Upper lobe of right lung (tissue), 1 donor: ENCODE measurements around the gene HLA-DPB1. TPM values are rescaled to one million over a fixed set of nuclear protein-coding genes. Genes with fewer than 3 reads are reported as not detected.

ENCODE experiments used
- ATAC-seq: fragments of 200-7000 bp; cut with Tn5 transposase; one replicate; pipeline ENCODE4 v1.9.1; 2020; ENCODE audit warnings: mild to moderate bottlenecking, moderate library complexity
- DNase-seq: peaks from one replicate; pipeline ENCODE4 v3.0.0-alpha.2; 2020
- H3K27ac ChIP-seq: fragments of 200-600 bp; one replicate; pipeline ENCODE4 v1.8.0; 2022
- H3K27me3 ChIP-seq: fragments of 200-600 bp; one replicate; pipeline ENCODE4 v1.8.0; 2022; ENCODE audit warnings: mild to moderate bottlenecking
- H3K36me3 ChIP-seq: fragments of 200-600 bp; one replicate; pipeline ENCODE4 v1.8.0; 2022
- H3K4me1 ChIP-seq: fragments of 200-600 bp; one replicate; pipeline ENCODE4 v1.8.0; 2022
- H3K4me3 ChIP-seq: fragments of 200-600 bp; one replicate; pipeline ENCODE4 v1.8.0; 2022; ENCODE audit warnings: mild to moderate bottlenecking
- H3K9me3 ChIP-seq: fragments of 200-600 bp; one replicate; pipeline ENCODE4 v1.8.0; 2022
- intact Hi-C: fragments of 100-400 bp; cut with DNase I; formaldehyde crosslinking; loops from one replicate; pipeline ENCODE4 v1.11.0; 2022
- total RNA-seq: library from RNA; stranded (reverse); fragmentation: NEBNext Ultra II Directional; extraction: Animal tissue kit (Norgen Biotek cat#: 25700); gene quantifications from one replicate; pipeline ENCODE4 v1.2.1, GENCODE V29; 2021
- TF ChIP-seq, protein P1 (sequence below): fragments of 200-600 bp; IDR thresholded peaks from one replicate; pipeline ENCODE4 v1.8.0; 2022; ENCODE audit warnings: antibody characterized with exemption
- donor health status: DM: no; HTN: yes; CAD: no; lungs with severe emphysema.

Gene HLA-DPB1
- total RNA-seq, 1 donor from 2014 or later = 385 TPM

DNA sequence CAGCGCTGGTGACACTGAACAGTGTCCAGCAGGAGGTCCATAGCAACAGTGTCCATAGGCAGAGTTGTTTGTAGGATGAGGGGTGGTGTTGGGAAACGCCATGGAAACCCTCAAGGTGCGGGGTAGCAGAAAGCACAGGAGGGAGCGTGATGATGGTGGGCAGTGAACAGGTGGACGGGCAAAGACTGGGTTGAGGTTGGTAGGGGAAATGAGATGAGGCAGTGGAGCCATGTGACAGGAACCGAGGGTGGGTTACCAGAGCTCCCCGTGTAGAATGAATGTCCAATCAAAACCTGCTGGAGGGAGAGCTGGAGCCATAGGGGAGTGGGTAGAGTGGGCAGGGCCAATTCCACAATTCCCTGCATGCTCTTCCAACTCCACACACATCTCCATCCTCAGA, 38.0 kb downstream of the HLA-DPB1 start:
- Histone ChIP-seq H3K4me1 (no peaks in the 10 kb centered on the region), H3K4me3 (no peak overlapping the region), H3K9me3 (no peaks in the 10 kb centered on the region), H3K27me3 (peaks cover 35% of the 10 kb centered on the region), H3K27ac (no peak overlapping the region), H3K36me3 (no peaks in the 10 kb centered on the region)
- ATAC-seq = no peak
- DNase-seq = no peak
- TF ChIP-seq, protein P1, sequence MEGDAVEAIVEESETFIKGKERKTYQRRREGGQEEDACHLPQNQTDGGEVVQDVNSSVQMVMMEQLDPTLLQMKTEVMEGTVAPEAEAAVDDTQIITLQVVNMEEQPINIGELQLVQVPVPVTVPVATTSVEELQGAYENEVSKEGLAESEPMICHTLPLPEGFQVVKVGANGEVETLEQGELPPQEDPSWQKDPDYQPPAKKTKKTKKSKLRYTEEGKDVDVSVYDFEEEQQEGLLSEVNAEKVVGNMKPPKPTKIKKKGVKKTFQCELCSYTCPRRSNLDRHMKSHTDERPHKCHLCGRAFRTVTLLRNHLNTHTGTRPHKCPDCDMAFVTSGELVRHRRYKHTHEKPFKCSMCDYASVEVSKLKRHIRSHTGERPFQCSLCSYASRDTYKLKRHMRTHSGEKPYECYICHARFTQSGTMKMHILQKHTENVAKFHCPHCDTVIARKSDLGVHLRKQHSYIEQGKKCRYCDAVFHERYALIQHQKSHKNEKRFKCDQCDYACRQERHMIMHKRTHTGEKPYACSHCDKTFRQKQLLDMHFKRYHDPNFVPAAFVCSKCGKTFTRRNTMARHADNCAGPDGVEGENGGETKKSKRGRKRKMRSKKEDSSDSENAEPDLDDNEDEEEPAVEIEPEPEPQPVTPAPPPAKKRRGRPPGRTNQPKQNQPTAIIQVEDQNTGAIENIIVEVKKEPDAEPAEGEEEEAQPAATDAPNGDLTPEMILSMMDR = no peak
- intact Hi-C loops = no loop called here

DNA sequence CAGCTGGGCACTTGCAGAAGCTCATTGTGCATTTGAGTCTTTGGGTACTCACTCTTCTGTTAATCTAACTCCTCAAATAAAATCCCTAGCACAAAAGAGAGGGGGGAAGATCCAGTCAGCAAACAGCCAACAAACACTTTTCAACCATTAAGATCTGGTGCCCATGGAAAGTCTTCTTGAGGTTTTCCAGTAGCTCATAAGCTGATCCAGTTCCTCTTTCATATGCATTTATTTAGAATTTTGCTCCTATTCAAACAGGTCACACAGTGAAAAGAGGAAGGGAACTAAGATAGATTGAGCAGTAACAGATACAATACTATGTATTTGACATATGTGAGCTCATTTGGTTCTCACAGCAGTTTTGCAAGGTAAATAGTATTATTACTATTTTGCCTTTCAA, 38.6 kb downstream of the HLA-DPB1 start:
- H3K27me3 ChIP-seq = peaks cover 35% of the 10 kb centered on the region
- intact Hi-C loops = no loop called here
- DNase-seq (no peak), ATAC-seq (peak; percentile 19)
- H3K4me1 ChIP-seq = no peaks in the 10 kb centered on the region
- no peak overlapping the region for H3K27ac ChIP-seq
- H3K4me3 ChIP-seq = no peak overlapping the region
- no peaks in the 10 kb centered on the region for H3K9me3 ChIP-seq
- TF ChIP-seq, protein P1 = no peak
- H3K36me3 ChIP-seq = no peaks in the 10 kb centered on the region

DNA sequence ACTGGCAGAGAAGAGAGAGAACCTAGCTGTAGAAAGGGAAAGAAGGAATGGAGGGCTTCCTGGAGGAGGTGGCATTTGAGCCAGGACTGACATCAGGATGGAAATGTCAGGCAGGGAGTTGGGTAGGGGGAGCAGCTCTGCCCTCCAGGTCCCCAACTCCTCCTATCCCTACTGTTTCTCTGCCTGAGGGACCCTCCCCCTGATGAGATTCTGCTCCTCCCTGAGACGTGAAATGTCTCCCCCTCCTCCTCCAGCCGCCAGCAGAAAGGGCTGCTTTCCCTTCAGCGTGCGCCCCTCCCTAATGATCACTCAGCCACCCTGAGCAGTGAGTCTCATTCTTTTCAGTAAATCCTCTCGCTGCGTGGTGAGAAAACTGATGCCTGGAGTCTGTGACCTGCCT, 40.6 kb downstream of the HLA-DPB1 start:
- H3K4me3 ChIP-seq = no peak overlapping the region
- no peak for ATAC-seq

DNA sequence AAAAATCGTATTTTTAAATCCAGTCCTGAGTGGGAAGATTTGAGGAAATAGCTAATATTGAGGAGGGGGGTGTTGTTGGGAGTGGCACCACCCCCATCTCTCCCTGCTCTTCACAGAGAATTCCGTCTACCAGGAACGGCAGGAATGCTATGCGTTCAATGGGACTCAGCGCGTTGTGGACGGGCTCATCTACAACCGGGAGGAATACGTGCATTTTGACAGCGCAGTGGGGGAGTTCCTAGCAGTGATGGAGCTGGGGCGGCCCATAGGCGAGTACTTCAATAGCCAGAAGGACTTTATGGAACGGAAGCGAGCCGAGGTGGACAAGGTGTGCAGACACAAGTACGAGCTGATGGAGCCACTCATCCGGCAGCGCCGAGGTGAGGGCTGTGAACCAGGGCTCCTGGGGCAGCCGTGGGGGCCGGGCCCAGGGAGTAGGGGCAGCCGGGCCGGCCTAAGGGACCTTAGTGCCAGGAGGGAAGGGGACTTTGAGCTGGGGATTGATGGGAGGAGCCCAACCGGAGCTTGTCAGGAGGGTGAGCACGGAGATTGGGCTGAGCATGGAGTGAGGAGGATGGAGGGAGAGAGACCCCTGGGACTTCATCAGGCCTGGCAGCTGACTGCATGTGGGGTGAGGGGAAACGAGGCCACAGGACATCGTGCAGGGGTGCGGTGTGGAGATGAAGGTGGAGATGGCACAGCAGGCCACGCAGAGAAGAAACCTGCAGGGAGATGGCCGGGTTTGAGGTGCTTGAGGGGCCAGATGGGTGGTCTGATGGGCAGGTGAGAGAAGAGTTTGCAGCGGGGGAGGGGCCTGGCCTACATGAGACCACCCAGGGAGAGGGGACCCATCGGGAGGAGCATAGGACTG, 41.3 kb downstream of the HLA-DPB1 start:
- Histone ChIP-seq H3K4me1 (no peaks in the 10 kb centered on the region), H3K27ac (no peak overlapping the region), H3K4me3 (no peak overlapping the region), H3K36me3 (no peaks in the 10 kb centered on the region), H3K27me3 (peaks cover 35% of the 10 kb centered on the region), H3K9me3 (no peaks in the 10 kb centered on the region)
- intact Hi-C loops = no loop called here
- ATAC-seq = no peak
- no peak for DNase-seq
- TF ChIP-seq, protein P1 = no peak

More for the DNA sequence above, 40.6 kb downstream of the HLA-DPB1 start:
- intact Hi-C loops = no loop called here
- TF ChIP-seq, protein P1 = no peak
- no peak overlapping the region for H3K27ac ChIP-seq
- DNase-seq = no peak
- no peaks in the 10 kb centered on the region for H3K9me3 ChIP-seq
- H3K36me3 ChIP-seq = no peaks in the 10 kb centered on the region
- H3K4me1 ChIP-seq = no peaks in the 10 kb centered on the region
- H3K27me3 ChIP-seq = peaks cover 35% of the 10 kb centered on the region

DNA sequence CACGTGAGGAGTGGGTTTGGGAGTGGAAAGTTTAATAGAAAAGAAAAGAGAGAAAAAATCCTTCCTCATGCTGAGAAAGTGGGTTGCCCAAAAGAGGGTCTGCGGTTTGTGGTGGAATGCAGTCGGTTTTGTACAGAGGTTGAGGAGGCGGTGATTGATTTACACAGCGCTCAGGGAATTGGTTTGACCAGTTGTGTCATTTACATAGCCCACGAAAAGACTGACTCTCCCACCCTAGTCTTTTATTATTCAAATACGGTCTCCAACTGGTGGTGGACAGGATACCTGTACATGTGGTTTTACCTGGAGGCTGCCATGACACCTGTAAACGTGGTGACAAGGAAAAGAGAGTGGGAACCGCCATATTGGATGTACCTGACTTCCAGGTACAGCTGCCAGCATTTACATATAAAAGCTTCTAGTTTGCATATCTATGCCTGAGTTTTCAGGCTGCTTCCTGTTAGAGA, 42.1 kb downstream of the HLA-DPB1 start:
- TF ChIP-seq, protein P1 = no peak
- DNase-seq (no peak), ATAC-seq (no peak)
- H3K4me1 ChIP-seq = no peaks in the 10 kb centered on the region
- peaks cover 35% of the 10 kb centered on the region for H3K27me3 ChIP-seq
- H3K9me3 ChIP-seq = no peaks in the 10 kb centered on the region
- H3K27ac ChIP-seq = no peak overlapping the region
- no peaks in the 10 kb centered on the region for H3K36me3 ChIP-seq
- intact Hi-C loops = no loop called here
- H3K4me3 ChIP-seq = no peak overlapping the region
